ENCODE data around the gene RARRES2. TPM values are rescaled to one million over a fixed set of nuclear protein-coding genes. Genes with fewer than 3 reads are reported as not detected.

The RARRES2 gene
- polyA plus RNA-seq, 2 donors, result 22.6 to 39.3 TPM

GRCh38 chr7:150325901-150326300 lies 15.5 kb downstream of the RARRES2 start:
- H3K4me3 ChIP-seq (ENCODE audit: low read depth in 1 of 2, low read length in 2 of 2), result no peak overlapping the region
- H3K4me1 ChIP-seq (ENCODE audit: control insufficient read depth in 2 of 2, insufficient read depth in 2 of 2, low read length in 1 of 2), result peaks cover 0 to 13% of the 10 kb centered on the region in 2 donors
- H3K27ac ChIP-seq (ENCODE audit: low read depth in 2 of 2, low read length in 1 of 2), result no peak overlapping the region
- no peaks in the 10 kb centered on the region for H3K9me3 ChIP-seq (ENCODE audit: control insufficient read depth in 2 of 2, insufficient read depth in 1 of 2, low read depth in 1 of 2, low read length in 1 of 2)
- WGBS, 2 donors, result 91 to 93% methylated on average over 6 of the region's 6 CpGs
- H3K27me3 ChIP-seq (ENCODE audit: control insufficient read depth in 1 of 2, insufficient read depth in 2 of 2, low read length in 2 of 2), result no peaks in the 10 kb centered on the region
- peaks cover 8 to 20% of the 10 kb centered on the region in 2 donors for H3K36me3 ChIP-seq (ENCODE audit: control insufficient read depth in 2 of 2, insufficient read depth in 2 of 2, low read length in 1 of 2)

GRCh38 chr7:150325110-150325611 lies 16.3 kb downstream of the RARRES2 start:
- Histone ChIP-seq H3K27me3 (ENCODE audit: control insufficient read depth in 1 of 2, insufficient read depth in 2 of 2, low read length in 2 of 2) (no peaks in the 10 kb centered on the region), H3K36me3 (ENCODE audit: control insufficient read depth in 2 of 2, insufficient read depth in 2 of 2, low read length in 1 of 2) (peaks cover 2 to 16% of the 10 kb centered on the region in 2 donors), H3K27ac (ENCODE audit: low read depth in 2 of 2, low read length in 1 of 2) (peak overlapping the region; percentile 8 to 37), H3K9me3 (ENCODE audit: control insufficient read depth in 2 of 2, insufficient read depth in 1 of 2, low read depth in 1 of 2, low read length in 1 of 2) (no peaks in the 10 kb centered on the region), H3K4me1 (ENCODE audit: control insufficient read depth in 2 of 2, insufficient read depth in 2 of 2, low read length in 1 of 2) (peaks cover 0 to 13% of the 10 kb centered on the region in 2 donors), H3K4me3 (ENCODE audit: low read depth in 1 of 2, low read length in 2 of 2) (no peak overlapping the region)
- WGBS, 2 donors, result 90 to 91% methylated on average over 10 of the region's 10 CpGs

- 37 to 44% methylated on average over 10 to 12 of the region's 12 CpGs for WGBS, 2 donors
- Histone ChIP-seq H3K27ac (ENCODE audit: low read depth in 2 of 2, low read length in 1 of 2) (peak overlapping the region; percentile 83 to 95), H3K4me3 (ENCODE audit: low read depth in 1 of 2, low read length in 2 of 2) (peak overlapping the region; percentile 65 to 82), H3K36me3 (ENCODE audit: control insufficient read depth in 2 of 2, insufficient read depth in 2 of 2, low read length in 1 of 2) (peaks cover 0 to 14% of the 10 kb centered on the region in 2 donors), H3K9me3 (ENCODE audit: control insufficient read depth in 2 of 2, insufficient read depth in 1 of 2, low read depth in 1 of 2, low read length in 1 of 2) (no peaks in the 10 kb centered on the region), H3K4me1 (ENCODE audit: control insufficient read depth in 2 of 2, insufficient read depth in 2 of 2, low read length in 1 of 2) (peaks cover 0 to 17% of the 10 kb centered on the region in 2 donors), H3K27me3 (ENCODE audit: control insufficient read depth in 1 of 2, insufficient read depth in 2 of 2, low read length in 2 of 2) (no peaks in the 10 kb centered on the region)
These were observed 17.0 kb downstream of the RARRES2 start for GRCh38 chr7:150324373-150324961.

GRCh38 chr7:150323682-150324372 lies 17.6 kb downstream of the RARRES2 start:
- 11 to 13% methylated on average over 16 of the region's 16 CpGs for WGBS, 2 donors
- no peaks in the 10 kb centered on the region for H3K27me3 ChIP-seq (ENCODE audit: control insufficient read depth in 1 of 2, insufficient read depth in 2 of 2, low read length in 2 of 2)
- H3K4me1 ChIP-seq (ENCODE audit: control insufficient read depth in 2 of 2, insufficient read depth in 2 of 2, low read length in 1 of 2), result peaks cover 0 to 16% of the 10 kb centered on the region in 2 donors
- no peaks in the 10 kb centered on the region for H3K9me3 ChIP-seq (ENCODE audit: control insufficient read depth in 2 of 2, insufficient read depth in 1 of 2, low read depth in 1 of 2, low read length in 1 of 2)
- H3K4me3 ChIP-seq (ENCODE audit: low read depth in 1 of 2, low read length in 2 of 2), result peak overlapping the region; percentile 65 to 82
- H3K27ac ChIP-seq (ENCODE audit: low read depth in 2 of 2, low read length in 1 of 2), result peak overlapping the region; percentile 83 to 95
- H3K36me3 ChIP-seq (ENCODE audit: control insufficient read depth in 2 of 2, insufficient read depth in 2 of 2, low read length in 1 of 2), result peaks cover 0 to 9% of the 10 kb centered on the region in 2 donors

GRCh38 chr7:150322833-150323681 lies 18.4 kb downstream of the RARRES2 start, which contains the start of the genes ACTR3C and LRRC61:
ACTR3C (minus strand) TSS chr7:150323545; CDS start chr7:150295296, 28,249 bp downstream.
LRRC61 (plus strand) TSS chr7:150323355; CDS start chr7:150336862, 13,507 bp downstream.
- peaks cover 0 to 16% of the 10 kb centered on the region in 2 donors for H3K4me1 ChIP-seq (ENCODE audit: control insufficient read depth in 2 of 2, insufficient read depth in 2 of 2, low read length in 1 of 2)
- no peaks in the 10 kb centered on the region for H3K27me3 ChIP-seq (ENCODE audit: control insufficient read depth in 1 of 2, insufficient read depth in 2 of 2, low read length in 2 of 2)
- H3K9me3 ChIP-seq (ENCODE audit: control insufficient read depth in 2 of 2, insufficient read depth in 1 of 2, low read depth in 1 of 2, low read length in 1 of 2), result no peaks in the 10 kb centered on the region
- 4 to 6% methylated on average over 66 to 82 of the region's 82 CpGs for WGBS, 2 donors
- peak within 1 kb of the TSS; percentile 65 to 82 for H3K4me3 ChIP-seq (ENCODE audit: low read depth in 1 of 2, low read length in 2 of 2)
- H3K27ac ChIP-seq (ENCODE audit: low read depth in 2 of 2, low read length in 1 of 2), result peak within 1 kb of the TSS; percentile 83 to 95
- peaks cover 0 to 3% of the 10 kb centered on the region in 2 donors for H3K36me3 ChIP-seq (ENCODE audit: control insufficient read depth in 2 of 2, insufficient read depth in 2 of 2, low read length in 1 of 2)

GRCh38 chr7:150322114-150322832 lies 19.2 kb downstream of the RARRES2 start:
- peak overlapping the region; percentile 65 to 82 for H3K4me3 ChIP-seq (ENCODE audit: low read depth in 1 of 2, low read length in 2 of 2)
- H3K4me1 ChIP-seq (ENCODE audit: control insufficient read depth in 2 of 2, insufficient read depth in 2 of 2, low read length in 1 of 2), result peaks cover 0 to 16% of the 10 kb centered on the region in 2 donors
- H3K9me3 ChIP-seq (ENCODE audit: control insufficient read depth in 2 of 2, insufficient read depth in 1 of 2, low read depth in 1 of 2, low read length in 1 of 2), result no peaks in the 10 kb centered on the region
- peaks cover 0 to 3% of the 10 kb centered on the region in 2 donors for H3K36me3 ChIP-seq (ENCODE audit: control insufficient read depth in 2 of 2, insufficient read depth in 2 of 2, low read length in 1 of 2)
- no peaks in the 10 kb centered on the region for H3K27me3 ChIP-seq (ENCODE audit: control insufficient read depth in 1 of 2, insufficient read depth in 2 of 2, low read length in 2 of 2)
- WGBS, 2 donors, result 40 to 51% methylated on average over 4 of the region's 4 CpGs
- H3K27ac ChIP-seq (ENCODE audit: low read depth in 2 of 2, low read length in 1 of 2), result peak overlapping the region; percentile 83 to 95

GRCh38 chr7:150321788-150322113 lies 19.7 kb downstream of the RARRES2 start:
- peaks cover 0 to 16% of the 10 kb centered on the region in 2 donors for H3K4me1 ChIP-seq (ENCODE audit: control insufficient read depth in 2 of 2, insufficient read depth in 2 of 2, low read length in 1 of 2)
- no peaks in the 10 kb centered on the region for H3K9me3 ChIP-seq (ENCODE audit: control insufficient read depth in 2 of 2, insufficient read depth in 1 of 2, low read depth in 1 of 2, low read length in 1 of 2)
- WGBS, 2 donors, result 95 to 99% methylated on average over 3 of the region's 3 CpGs
- peak overlapping the region; percentile 45 to 65 for H3K27ac ChIP-seq (ENCODE audit: low read depth in 2 of 2, low read length in 1 of 2)
- H3K36me3 ChIP-seq (ENCODE audit: control insufficient read depth in 2 of 2, insufficient read depth in 2 of 2, low read length in 1 of 2), result peaks cover 0 to 2% of the 10 kb centered on the region in 2 donors
- H3K27me3 ChIP-seq (ENCODE audit: control insufficient read depth in 1 of 2, insufficient read depth in 2 of 2, low read length in 2 of 2), result no peaks in the 10 kb centered on the region
- H3K4me3 ChIP-seq (ENCODE audit: low read depth in 1 of 2, low read length in 2 of 2), result peak overlapping the region in 1 of 2 donors; percentile 82

GRCh38 chr7:150317748-150318444 lies 23.5 kb downstream of the RARRES2 start:
- peaks cover 0 to 8% of the 10 kb centered on the region in 2 donors for H3K4me1 ChIP-seq (ENCODE audit: control insufficient read depth in 2 of 2, insufficient read depth in 2 of 2, low read length in 1 of 2)
- no peaks in the 10 kb centered on the region for H3K9me3 ChIP-seq (ENCODE audit: control insufficient read depth in 2 of 2, insufficient read depth in 1 of 2, low read depth in 1 of 2, low read length in 1 of 2)
- no peak overlapping the region for H3K4me3 ChIP-seq (ENCODE audit: low read depth in 1 of 2, low read length in 2 of 2)
- no peaks in the 10 kb centered on the region for H3K27me3 ChIP-seq (ENCODE audit: control insufficient read depth in 1 of 2, insufficient read depth in 2 of 2, low read length in 2 of 2)
- 52 to 64% methylated on average over 7 of the region's 7 CpGs for WGBS, 2 donors
- H3K36me3 ChIP-seq (ENCODE audit: control insufficient read depth in 2 of 2, insufficient read depth in 2 of 2, low read length in 1 of 2), result no peaks in the 10 kb centered on the region
- no peak overlapping the region for H3K27ac ChIP-seq (ENCODE audit: low read depth in 2 of 2, low read length in 1 of 2)
